ENCODE measurements around the gene CRTAP.
A peak's percentile ranks its signal among the peaks of the same experiment; 100 is the strongest.
"Not testable (repeated sequence)": the region's sequence is repeated elsewhere in the genome, so short reads cannot be mapped to it uniquely, and the experiment has no call there.

The CRTAP gene

GRCh38 chr3:33181641-33182040, 67.8 kb downstream of the CRTAP start:
- not testable (repeated sequence) for H2AFZ ChIP-seq (ENCODE audit: low read depth, low read length); H3K27ac ChIP-seq (ENCODE audit: low read length, poor library complexity, severe bottlenecking); H3K18ac ChIP-seq (ENCODE audit: low read depth in 1 of 2, low read length in 2 of 2); H4K8ac ChIP-seq (ENCODE audit: low read length); H3K4me3 ChIP-seq (ENCODE audit: insufficient read depth in 1 of 2, low read depth in 1 of 2, low read length in 2 of 2); H3K14ac ChIP-seq (ENCODE audit: low read length in 2 of 2); H3K9ac ChIP-seq (ENCODE audit: low read length); H3K9me3 ChIP-seq (ENCODE audit: control insufficient read depth, low read length); H3K4me1 ChIP-seq (ENCODE audit: control insufficient read depth, insufficient read depth, low read depth, low read length); H2AK5ac ChIP-seq (ENCODE audit: low read length, severe bottlenecking); H3K36me3 ChIP-seq (ENCODE audit: control insufficient read depth in 1 of 2, insufficient read depth in 2 of 2, low read depth in 1 of 2, low read length in 2 of 2); DNase-seq; H3K79me1 ChIP-seq (replicated peaks; ENCODE audit: low read length, poor library complexity, severe bottlenecking); H2BK12ac ChIP-seq (ENCODE audit: low read length in 2 of 2); H3K4me2 ChIP-seq (ENCODE audit: low read length, poor library complexity, severe bottlenecking); H3K4ac ChIP-seq (ENCODE audit: low read depth in 1 of 2, low read length in 2 of 2); H3K23ac ChIP-seq (ENCODE audit: low read length in 2 of 2); H2BK5ac ChIP-seq (ENCODE audit: low read depth, low read length, poor library complexity, severe bottlenecking); H2BK120ac ChIP-seq (ENCODE audit: low read depth, low read length); H2BK15ac ChIP-seq (ENCODE audit: low read depth, poor library complexity, severe bottlenecking); H3K27me3 ChIP-seq (ENCODE audit: control insufficient read depth in 1 of 2, insufficient read depth in 1 of 2, low read length in 2 of 2); H4K91ac ChIP-seq (ENCODE audit: low read length)
- WGBS = 100% methylated on average over 1 of the region's 1 CpG

- no peaks in the 10 kb centered on the region for H3K36me3 ChIP-seq (ENCODE audit: control insufficient read depth in 1 of 2, insufficient read depth in 2 of 2, low read depth in 1 of 2, low read length in 2 of 2)
- no peak overlapping the region for H4K8ac ChIP-seq (ENCODE audit: low read length)
- no peak overlapping the region for H3K4me3 ChIP-seq (ENCODE audit: insufficient read depth in 1 of 2, low read depth in 1 of 2, low read length in 2 of 2)
- H2BK120ac ChIP-seq (ENCODE audit: low read depth, low read length) = no peak overlapping the region
- H3K14ac ChIP-seq (ENCODE audit: low read length in 2 of 2) = no peak overlapping the region
- H3K4ac ChIP-seq (ENCODE audit: low read depth in 1 of 2, low read length in 2 of 2) = no peak overlapping the region
- H3K27me3 ChIP-seq (ENCODE audit: control insufficient read depth in 1 of 2, insufficient read depth in 1 of 2, low read length in 2 of 2) = no peaks in the 10 kb centered on the region
- H3K9me3 ChIP-seq (ENCODE audit: control insufficient read depth, low read length) = no peaks in the 10 kb centered on the region
- H2BK5ac ChIP-seq (ENCODE audit: low read depth, low read length, poor library complexity, severe bottlenecking) = no peak overlapping the region
- no peak for DNase-seq
- H3K79me1 ChIP-seq (replicated peaks; ENCODE audit: low read length, poor library complexity, severe bottlenecking) = no peaks in the 10 kb centered on the region
- H3K4me2 ChIP-seq (ENCODE audit: low read length, poor library complexity, severe bottlenecking) = no peak overlapping the region
- H3K27ac ChIP-seq (ENCODE audit: low read length, poor library complexity, severe bottlenecking) = no peak overlapping the region
- WGBS = 68% methylated on average over 2 of the region's 2 CpGs
- no peak overlapping the region for H3K23ac ChIP-seq (ENCODE audit: low read length in 2 of 2)
- H2BK12ac ChIP-seq (ENCODE audit: low read length in 2 of 2) = no peak overlapping the region
- no peak overlapping the region for H4K91ac ChIP-seq (ENCODE audit: low read length)
- H2BK15ac ChIP-seq (ENCODE audit: low read depth, poor library complexity, severe bottlenecking) = no peak overlapping the region
- H2AK5ac ChIP-seq (ENCODE audit: low read length, severe bottlenecking) = no peak overlapping the region
- no peaks in the 10 kb centered on the region for H3K4me1 ChIP-seq (ENCODE audit: control insufficient read depth, insufficient read depth, low read depth, low read length)
- no peak overlapping the region for H2AFZ ChIP-seq (ENCODE audit: low read depth, low read length)
- H3K18ac ChIP-seq (ENCODE audit: low read depth in 1 of 2, low read length in 2 of 2) = no peak overlapping the region
- H3K9ac ChIP-seq (ENCODE audit: low read length) = no peak overlapping the region
Measured at GRCh38 chr3:33184863-33185262, 71.0 kb downstream of the CRTAP start.

DNA sequence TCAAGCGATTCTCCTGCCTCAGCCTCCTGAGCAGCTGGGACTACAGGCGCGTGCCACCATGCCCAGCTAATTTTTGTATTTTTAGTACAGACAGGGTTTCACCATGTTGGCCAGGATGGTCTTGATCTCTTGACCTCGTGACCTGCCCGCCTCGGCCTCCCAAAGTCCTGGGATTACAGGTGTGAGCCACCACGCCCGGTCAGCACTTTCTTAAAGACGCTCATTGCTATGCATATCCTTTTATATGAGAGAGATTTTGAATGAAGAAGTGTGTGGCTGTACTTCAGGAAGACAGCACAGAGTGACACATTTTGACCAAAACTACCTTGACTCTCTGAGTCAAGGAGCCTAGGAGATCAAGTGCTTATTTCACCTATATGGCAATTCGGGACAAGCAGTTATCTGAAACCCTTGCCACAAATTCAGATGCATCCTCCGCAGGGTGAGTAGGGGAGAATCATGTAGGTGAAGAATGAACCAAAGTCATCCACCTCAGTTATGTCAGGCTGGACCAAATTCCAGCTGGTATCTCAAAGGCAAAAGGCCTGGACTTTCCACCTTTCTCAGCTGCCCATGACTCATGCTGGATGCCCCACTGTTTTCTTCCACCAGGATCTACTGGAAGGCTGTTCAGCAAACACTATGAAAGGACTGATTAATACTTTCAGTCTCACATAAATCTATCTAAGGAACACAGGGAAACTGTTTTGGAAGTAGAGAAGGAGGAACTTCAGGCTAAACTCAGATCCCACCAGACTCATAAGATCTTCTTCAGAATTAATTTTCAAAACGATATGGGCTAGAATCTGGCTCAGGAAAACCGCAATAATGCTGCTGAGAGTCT, 72.9 kb downstream of the CRTAP start:
- H3K4me2 ChIP-seq (ENCODE audit: low read length, poor library complexity, severe bottlenecking) = no peak overlapping the region
- H2AK5ac ChIP-seq (ENCODE audit: low read length, severe bottlenecking) = no peak overlapping the region
- no peak overlapping the region for H3K23ac ChIP-seq (ENCODE audit: low read length in 2 of 2)
- no peak overlapping the region for H4K91ac ChIP-seq (ENCODE audit: low read length)
- no peak overlapping the region for H3K4me3 ChIP-seq (ENCODE audit: insufficient read depth in 1 of 2, low read depth in 1 of 2, low read length in 2 of 2)
- peak; percentile 18 for DNase-seq
- no peak overlapping the region for H3K18ac ChIP-seq (ENCODE audit: low read depth in 1 of 2, low read length in 2 of 2)
- no peak overlapping the region for H2BK120ac ChIP-seq (ENCODE audit: low read depth, low read length)
- no peak overlapping the region for H2BK15ac ChIP-seq (ENCODE audit: low read depth, poor library complexity, severe bottlenecking)
- H3K4ac ChIP-seq (ENCODE audit: low read depth in 1 of 2, low read length in 2 of 2) = no peak overlapping the region
- no peaks in the 10 kb centered on the region for H3K9me3 ChIP-seq (ENCODE audit: control insufficient read depth, low read length)
- H3K9ac ChIP-seq (ENCODE audit: low read length) = no peak overlapping the region
- no peaks in the 10 kb centered on the region for H3K36me3 ChIP-seq (ENCODE audit: control insufficient read depth in 1 of 2, insufficient read depth in 2 of 2, low read depth in 1 of 2, low read length in 2 of 2)
- no peaks in the 10 kb centered on the region for H3K79me1 ChIP-seq (replicated peaks; ENCODE audit: low read length, poor library complexity, severe bottlenecking)
- peak overlapping the region; percentile 15 for H3K27ac ChIP-seq (ENCODE audit: low read length, poor library complexity, severe bottlenecking)
- no peak overlapping the region for H2AFZ ChIP-seq (ENCODE audit: low read depth, low read length)
- no peak overlapping the region for H3K14ac ChIP-seq (ENCODE audit: low read length in 2 of 2)
- no peaks in the 10 kb centered on the region for H3K27me3 ChIP-seq (ENCODE audit: control insufficient read depth in 1 of 2, insufficient read depth in 1 of 2, low read length in 2 of 2)
- WGBS = 95% methylated on average over 13 of the region's 13 CpGs
- no peak overlapping the region for H2BK5ac ChIP-seq (ENCODE audit: low read depth, low read length, poor library complexity, severe bottlenecking)
- no peak overlapping the region for H4K8ac ChIP-seq (ENCODE audit: low read length)
- H3K4me1 ChIP-seq (ENCODE audit: control insufficient read depth, insufficient read depth, low read depth, low read length) = no peaks in the 10 kb centered on the region
- no peak overlapping the region for H2BK12ac ChIP-seq (ENCODE audit: low read length in 2 of 2)

DNA sequence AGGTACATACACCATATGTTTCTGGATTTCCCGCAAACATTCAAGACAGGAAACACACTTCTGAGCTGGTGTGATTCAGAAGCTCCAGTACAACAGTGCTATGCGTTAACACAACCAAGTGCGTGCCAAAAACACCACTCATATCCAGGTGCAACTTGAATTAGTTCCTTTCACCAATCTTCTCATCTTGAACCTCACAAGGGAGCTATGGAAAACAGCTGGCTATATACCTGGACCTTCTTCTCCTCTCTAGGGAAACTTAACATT, 73.5 kb downstream of the CRTAP start:
- H3K18ac ChIP-seq (ENCODE audit: low read depth in 1 of 2, low read length in 2 of 2) = no peak overlapping the region

More for the DNA sequence above, 73.5 kb downstream of the CRTAP start:
- Histone ChIP-seq H2AK5ac (ENCODE audit: low read length, severe bottlenecking) (no peak overlapping the region), H3K27ac (ENCODE audit: low read length, poor library complexity, severe bottlenecking) (peak overlapping the region; percentile 15), H3K4ac (ENCODE audit: low read depth in 1 of 2, low read length in 2 of 2) (no peak overlapping the region), H3K23ac (ENCODE audit: low read length in 2 of 2) (no peak overlapping the region), H2AFZ (ENCODE audit: low read depth, low read length) (no peak overlapping the region), H4K8ac (ENCODE audit: low read length) (no peak overlapping the region), H2BK12ac (ENCODE audit: low read length in 2 of 2) (no peak overlapping the region), H4K91ac (ENCODE audit: low read length) (no peak overlapping the region), H3K36me3 (ENCODE audit: control insufficient read depth in 1 of 2, insufficient read depth in 2 of 2, low read depth in 1 of 2, low read length in 2 of 2) (no peaks in the 10 kb centered on the region), H3K14ac (ENCODE audit: low read length in 2 of 2) (no peak overlapping the region), H2BK120ac (ENCODE audit: low read depth, low read length) (no peak overlapping the region), H3K4me3 (ENCODE audit: insufficient read depth in 1 of 2, low read depth in 1 of 2, low read length in 2 of 2) (no peak overlapping the region), H3K79me1 (replicated peaks; ENCODE audit: low read length, poor library complexity, severe bottlenecking) (no peaks in the 10 kb centered on the region), H3K9me3 (ENCODE audit: control insufficient read depth, low read length) (no peaks in the 10 kb centered on the region), H3K4me1 (ENCODE audit: control insufficient read depth, insufficient read depth, low read depth, low read length) (no peaks in the 10 kb centered on the region), H3K27me3 (ENCODE audit: control insufficient read depth in 1 of 2, insufficient read depth in 1 of 2, low read length in 2 of 2) (no peaks in the 10 kb centered on the region), H2BK15ac (ENCODE audit: low read depth, poor library complexity, severe bottlenecking) (no peak overlapping the region), H2BK5ac (ENCODE audit: low read depth, low read length, poor library complexity, severe bottlenecking) (no peak overlapping the region), H3K4me2 (ENCODE audit: low read length, poor library complexity, severe bottlenecking) (no peak overlapping the region), H3K9ac (ENCODE audit: low read length) (no peak overlapping the region)
- DNase-seq = no peak
- 96% methylated on average over 3 of the region's 3 CpGs for WGBS
